Peyer's patch (tissue), 4 donors: ENCODE results near the gene BACE1.

Source experiments
- CTCF ChIP-seq, 6 experiments: fragments of 450-650 bp in 4 of 6; fragments of 200-600 bp in 2 of 6; sonication (generic) in 1 of 6; IDR thresholded peaks; one replicate each; pipeline ENCODE4 v1.5.1; 2017 to 2019; ENCODE audit warnings: antibody characterized with exemption in 6 of 6, mild to moderate bottlenecking in 3 of 6, moderate library complexity in 1 of 6
- POLR2A ChIP-seq, 2 donors: fragments of 450-650 bp; IDR thresholded peaks; one replicate each; pipeline ENCODE4 v1.5.1; 2017; ENCODE audit warnings: antibody characterized with exemption in 2 of 2, mild to moderate bottlenecking in 2 of 2, moderate library complexity in 2 of 2

- no peak for TF ChIP-seq CTCF (IDR thresholded peaks at IDR 0.05)
- TF ChIP-seq POLR2A (IDR thresholded peaks at IDR 0.05): no peak
Observed at GRCh38 chr11:117278347-117278746, 37.7 kb downstream of the BACE1 start.
